ENCODE measurements around the gene ADARB2. TPM values are rescaled to one million over a fixed set of nuclear protein-coding genes. Genes with fewer than 3 reads are reported as not detected.

Gene ADARB2
- total and polyA plus RNA-seq, 10 of the 15 experiments (the other 5 are each of a cell fraction or from before 2014, with no cell fraction given): 0.02 to 4.1 (median 0.76) TPM

- Histone ChIP-seq H4K20me1 (ENCODE audit: control insufficient read depth, insufficient read depth) (no peaks in the 10 kb centered on the region), H2AFZ (ENCODE audit: control insufficient read depth, low read depth, low read length) (no peak overlapping the region), H3K9me3 (replicated peaks; ENCODE audit: control insufficient read depth, insufficient read depth, low read length) (no peaks in the 10 kb centered on the region), H3K27me3 (replicated peaks in 1 of 2; ENCODE audit: control insufficient read depth in 2 of 2, insufficient read depth in 2 of 2, low read length in 1 of 2) (no peaks in the 10 kb centered on the region), H3K36me3 (ENCODE audit: control insufficient read depth in 2 of 2, insufficient read depth in 2 of 2, low read length in 1 of 2) (no peaks in the 10 kb centered on the region; a peak in 1 of 4 replicates), H3K9ac (ENCODE audit: control insufficient read depth, insufficient read depth, low read length) (no peak overlapping the region), H3K4me1 (ENCODE audit: control insufficient read depth, insufficient read depth, low read length) (no peaks in the 10 kb centered on the region), H3K27ac (ENCODE audit: control insufficient read depth, insufficient read depth) (no peak overlapping the region), H3K79me2 (ENCODE audit: control insufficient read depth, insufficient read depth, low read length) (no peaks in the 10 kb centered on the region), H3K4me2 (ENCODE audit: control insufficient read depth, insufficient read depth) (no peak overlapping the region), H3K4me3 (no peak overlapping the region)
- BruUV-seq (replicated peaks): no TSS peak
- CTCF ChIA-PET: no interaction called here
- SMC1A ChIA-PET (ENCODE audit: uncharacterized antibody, unreplicated experiment): no interaction called here
- WGBS (ENCODE audit: insufficient coverage, insufficient replicate concordance, low lambda C conversion rate, missing lambda C conversion rate): 35% methylated on average over 16 of the region's 16 CpGs
- intact Hi-C loops (cut with micrococcal nuclease; ENCODE audit: unreplicated experiment) (no loop called here), in situ Hi-C loops (cut with MboI) (no loop called here)
- POLR2A ChIA-PET: no interaction called here
- no peak for TF ChIP-seq MEF2A (IDR thresholded peaks at IDR 0.05; ENCODE audit: insufficient read depth, low read depth, low read length)
- TF ChIP-seq BRCA1 (IDR thresholded peaks at IDR 0.05; ENCODE audit: low read depth, low read length): no peak
- TF ChIP-seq FOS (IDR thresholded peaks at IDR 0.05; ENCODE audit: borderline replicate concordance, extremely low read depth, insufficient read length): no peak
- no peak for TF ChIP-seq PAX8 (IDR thresholded peaks at IDR 0.05)
- TF ChIP-seq GABPA (IDR thresholded peaks at IDR 0.05; ENCODE audit: low read depth): no peak
- RAD21 ChIA-PET (ENCODE audit: unreplicated experiment): no interaction called here
- DNase-seq (ENCODE audit: low read depth, low spot score) (no peak), ATAC-seq (no peak), FAIRE-seq (no peak)
These were observed 206.3 kb downstream of the ADARB2 start for GRCh38 chr10:1530871-1531517.

- 32% methylated on average over 12 of the region's 15 CpGs for WGBS (ENCODE audit: insufficient coverage, insufficient replicate concordance, low lambda C conversion rate, missing lambda C conversion rate)
- Histone ChIP-seq H3K4me1 (ENCODE audit: control insufficient read depth, insufficient read depth, low read length) (no peaks in the 10 kb centered on the region), H4K20me1 (ENCODE audit: control insufficient read depth, insufficient read depth) (no peaks in the 10 kb centered on the region), H3K36me3 (ENCODE audit: control insufficient read depth in 2 of 2, insufficient read depth in 2 of 2, low read length in 1 of 2) (no peaks in the 10 kb centered on the region; a peak in 1 of 4 replicates), H3K4me2 (ENCODE audit: control insufficient read depth, insufficient read depth) (no peak overlapping the region), H3K9me3 (replicated peaks; ENCODE audit: control insufficient read depth, insufficient read depth, low read length) (no peaks in the 10 kb centered on the region), H3K27ac (ENCODE audit: control insufficient read depth, insufficient read depth) (no peak overlapping the region), H3K4me3 (no peak overlapping the region), H3K27me3 (replicated peaks in 1 of 2; ENCODE audit: control insufficient read depth in 2 of 2, insufficient read depth in 2 of 2, low read length in 1 of 2) (no peaks in the 10 kb centered on the region), H2AFZ (ENCODE audit: control insufficient read depth, low read depth, low read length) (no peak overlapping the region), H3K79me2 (ENCODE audit: control insufficient read depth, insufficient read depth, low read length) (no peaks in the 10 kb centered on the region), H3K9ac (ENCODE audit: control insufficient read depth, insufficient read depth, low read length) (no peak overlapping the region)
- DNase-seq (ENCODE audit: low read depth, low spot score): no peak
- CTCF ChIA-PET: no interaction called here
- FAIRE-seq: no peak
- in situ Hi-C loops (cut with MboI): no loop called here
- POLR2A ChIA-PET: no interaction called here
- BruUV-seq (replicated peaks): no TSS peak
- no peak for TF ChIP-seq NR2F1 (conservative IDR thresholded peaks at IDR 0.05)
- TF ChIP-seq CBFB (IDR thresholded peaks at IDR 0.05; ENCODE audit: low read depth): no peak
- no peak for TF ChIP-seq STAT3 (IDR thresholded peaks at IDR 0.05; ENCODE audit: low read depth, low read length)
- TF ChIP-seq TCF7 (IDR thresholded peaks at IDR 0.05; ENCODE audit: borderline replicate concordance): no peak
- RAD21 ChIA-PET (ENCODE audit: unreplicated experiment): no interaction called here
- SMC1A ChIA-PET (ENCODE audit: uncharacterized antibody, unreplicated experiment): no interaction called here
- no peak for ATAC-seq
- intact Hi-C loops (cut with micrococcal nuclease; ENCODE audit: unreplicated experiment): no loop called here
These were observed 207.4 kb downstream of the ADARB2 start for GRCh38 chr10:1529806-1530413.

All from GM12878 (cell line).